ENCODE measurements around the gene ZNF79. TPM values are rescaled to one million over a fixed set of nuclear protein-coding genes. Genes with fewer than 3 reads are reported as not detected.

ZNF79 gene
- total and polyA plus RNA-seq, 5 donors from 2014 or later = 3.4 to 9.0 (median 7.6) TPM

DNA sequence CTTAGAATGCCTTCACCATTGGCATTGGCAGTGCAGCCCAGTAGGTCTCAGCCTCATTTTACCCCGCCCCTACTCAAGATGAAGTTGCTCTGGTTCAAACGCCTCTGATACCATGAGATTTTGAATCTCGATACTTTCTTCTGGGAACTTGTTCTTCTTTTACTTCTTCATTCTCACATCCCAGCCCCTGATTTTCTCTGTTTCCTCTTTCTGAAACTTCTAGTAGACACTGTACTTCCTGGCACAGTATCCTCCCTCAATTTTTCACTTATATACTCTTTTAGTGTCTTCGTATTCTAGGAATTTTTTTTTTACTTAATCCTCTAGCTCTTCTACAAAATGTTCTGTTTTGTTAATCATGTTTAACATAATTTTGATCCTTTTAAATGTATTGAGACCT is 13.1 kb upstream of the ZNF79 start:
- no peak for DNase-seq
- Mint-ChIP-seq H3K9me3 (peaks cover 0 to 1% (median 0%) of the 10 kb centered on the region in 7 donors), H3K27me3 (peaks cover 6% of the 10 kb centered on the region), H3K27ac (no peak overlapping the region), H3K4me3 (peak overlapping the region in 1 of 4 donors; percentile 37), H3K4me1 (peaks cover 0 to 5% (median 0%) of the 10 kb centered on the region in 4 donors), H3K36me3 (no peaks in the 10 kb centered on the region)
- no peak overlapping the region for H3K4me3 ChIP-seq (ENCODE audit: low read depth, low read length)
- H3K4me1 ChIP-seq (ENCODE audit: control insufficient read depth, insufficient read depth, low read length, poor library complexity, severe bottlenecking) = no peaks in the 10 kb centered on the region
- ATAC-seq (ENCODE audit: low read depth in 2 of 2) = no peak
- H3K27ac ChIP-seq (ENCODE audit: insufficient read depth, low read length, poor library complexity, severe bottlenecking) = no peak overlapping the region
- H3K9me3 ChIP-seq (ENCODE audit: control insufficient read depth in 2 of 2, low read length in 2 of 2) = no peaks in the 10 kb centered on the region
- peaks cover 2% of the 10 kb centered on the region for H3K27me3 ChIP-seq (ENCODE audit: control insufficient read depth, insufficient read depth, low read length)
- no peaks in the 10 kb centered on the region for H3K36me3 ChIP-seq (ENCODE audit: control insufficient read depth, insufficient read depth, low read length)

- H3K4me1 Mint-ChIP-seq = peaks cover 0 to 5% (median 5%) of the 10 kb centered on the region in 4 donors
- H3K4me1 ChIP-seq (ENCODE audit: control insufficient read depth, insufficient read depth, low read length, poor library complexity, severe bottlenecking) = no peaks in the 10 kb centered on the region
- DNase-seq (no peak), ATAC-seq (ENCODE audit: low read depth in 2 of 2) (no peak)
- H3K36me3 Mint-ChIP-seq = no peaks in the 10 kb centered on the region
- no peaks in the 10 kb centered on the region for H3K36me3 ChIP-seq (ENCODE audit: control insufficient read depth, insufficient read depth, low read length)
- H3K9me3 Mint-ChIP-seq = peaks cover 0 to 1% (median 0%) of the 10 kb centered on the region in 7 donors
- no peak overlapping the region for H3K27ac ChIP-seq (ENCODE audit: insufficient read depth, low read length, poor library complexity, severe bottlenecking)
- no peak overlapping the region for H3K27ac Mint-ChIP-seq
- peaks cover 6% of the 10 kb centered on the region for H3K27me3 Mint-ChIP-seq
- no peak overlapping the region for H3K4me3 Mint-ChIP-seq
- H3K4me3 ChIP-seq (ENCODE audit: low read depth, low read length) = no peak overlapping the region
- peaks cover 2% of the 10 kb centered on the region for H3K27me3 ChIP-seq (ENCODE audit: control insufficient read depth, insufficient read depth, low read length)
- H3K9me3 ChIP-seq (ENCODE audit: control insufficient read depth in 2 of 2, low read length in 2 of 2) = no peaks in the 10 kb centered on the region
Observed at GRCh38 chr9:127415141-127415540, 9.0 kb upstream of the ZNF79 start.

GRCh38 chr9:127415657-127416056 is 8.5 kb upstream of the ZNF79 start:
- Mint-ChIP-seq H3K27ac (no peak overlapping the region), H3K9me3 (peaks cover 0 to 1% (median 0%) of the 10 kb centered on the region in 7 donors), H3K4me3 (no peak overlapping the region), H3K36me3 (no peaks in the 10 kb centered on the region), H3K4me1 (peaks cover 0 to 5% (median 5%) of the 10 kb centered on the region in 4 donors), H3K27me3 (peaks cover 6% of the 10 kb centered on the region)
- no peak overlapping the region for H3K27ac ChIP-seq (ENCODE audit: insufficient read depth, low read length, poor library complexity, severe bottlenecking)
- no peaks in the 10 kb centered on the region for H3K4me1 ChIP-seq (ENCODE audit: control insufficient read depth, insufficient read depth, low read length, poor library complexity, severe bottlenecking)
- ATAC-seq (ENCODE audit: low read depth in 2 of 2) (no peak), DNase-seq (no peak)
- H3K9me3 ChIP-seq (ENCODE audit: control insufficient read depth in 2 of 2, low read length in 2 of 2) = no peaks in the 10 kb centered on the region
- H3K4me3 ChIP-seq (ENCODE audit: low read depth, low read length) = no peak overlapping the region
- peaks cover 2% of the 10 kb centered on the region for H3K27me3 ChIP-seq (ENCODE audit: control insufficient read depth, insufficient read depth, low read length)
- H3K36me3 ChIP-seq (ENCODE audit: control insufficient read depth, insufficient read depth, low read length) = no peaks in the 10 kb centered on the region

- no peak overlapping the region for H3K4me3 ChIP-seq (ENCODE audit: low read depth, low read length)
- no peak for DNase-seq
- Mint-ChIP-seq H3K27ac (no peak overlapping the region), H3K27me3 (no peaks in the 10 kb centered on the region), H3K9me3 (no peaks in the 10 kb centered on the region), H3K4me1 (peaks cover 0 to 6% (median 2%) of the 10 kb centered on the region in 4 donors), H3K4me3 (peak overlapping the region in 1 of 4 donors; percentile 47), H3K36me3 (no peaks in the 10 kb centered on the region)
- H3K9me3 ChIP-seq (ENCODE audit: control insufficient read depth in 2 of 2, low read length in 2 of 2) = no peaks in the 10 kb centered on the region
- no peaks in the 10 kb centered on the region for H3K36me3 ChIP-seq (ENCODE audit: control insufficient read depth, insufficient read depth, low read length)
- no peak for ATAC-seq (ENCODE audit: low read depth in 2 of 2)
- H3K27ac ChIP-seq (ENCODE audit: insufficient read depth, low read length, poor library complexity, severe bottlenecking) = no peak overlapping the region
- no peaks in the 10 kb centered on the region for H3K4me1 ChIP-seq (ENCODE audit: control insufficient read depth, insufficient read depth, low read length, poor library complexity, severe bottlenecking)
- peaks cover under 1% of the 10 kb centered on the region for H3K27me3 ChIP-seq (ENCODE audit: control insufficient read depth, insufficient read depth, low read length)
Observed at GRCh38 chr9:127417131-127418036, 6.8 kb upstream of the ZNF79 start.

- ATAC-seq (ENCODE audit: low read depth in 2 of 2) = peak; percentile 30 to 52
- H3K36me3 Mint-ChIP-seq = no peaks in the 10 kb centered on the region
- DNase-seq = peak in 2 of 3 donors; percentile 28 to 50
- H3K4me3 Mint-ChIP-seq = no peak overlapping the region
- no peaks in the 10 kb centered on the region for H3K36me3 ChIP-seq (ENCODE audit: control insufficient read depth, insufficient read depth, low read length)
- H3K9me3 Mint-ChIP-seq = no peaks in the 10 kb centered on the region
- H3K9me3 ChIP-seq (ENCODE audit: control insufficient read depth in 2 of 2, low read length in 2 of 2) = no peaks in the 10 kb centered on the region
- no peak overlapping the region for H3K27ac Mint-ChIP-seq
- H3K27me3 Mint-ChIP-seq = no peaks in the 10 kb centered on the region
- no peaks in the 10 kb centered on the region for H3K27me3 ChIP-seq (ENCODE audit: control insufficient read depth, insufficient read depth, low read length)
- H3K4me1 ChIP-seq (ENCODE audit: control insufficient read depth, insufficient read depth, low read length, poor library complexity, severe bottlenecking) = peaks cover 3% of the 10 kb centered on the region
- H3K4me3 ChIP-seq (ENCODE audit: low read depth, low read length) = no peak overlapping the region
- H3K27ac ChIP-seq (ENCODE audit: insufficient read depth, low read length, poor library complexity, severe bottlenecking) = no peak overlapping the region
- peaks cover 0 to 12% (median 4%) of the 10 kb centered on the region in 4 donors for H3K4me1 Mint-ChIP-seq
Observed at GRCh38 chr9:127418037-127418471, 6.1 kb upstream of the ZNF79 start.

GRCh38 chr9:127419348-127419747 is 4.8 kb upstream of the ZNF79 start:
- Mint-ChIP-seq H3K36me3 (no peaks in the 10 kb centered on the region), H3K27ac (peak overlapping the region in 1 of 3 donors; percentile 38), H3K27me3 (no peaks in the 10 kb centered on the region), H3K4me3 (peak overlapping the region in 1 of 4 donors; percentile 24), H3K4me1 (peaks cover 4 to 25% (median 11%) of the 10 kb centered on the region in 4 donors), H3K9me3 (no peaks in the 10 kb centered on the region)
- Histone ChIP-seq H3K4me3 (ENCODE audit: low read depth, low read length) (no peak overlapping the region), H3K27me3 (ENCODE audit: control insufficient read depth, insufficient read depth, low read length) (no peaks in the 10 kb centered on the region), H3K9me3 (ENCODE audit: control insufficient read depth in 2 of 2, low read length in 2 of 2) (no peaks in the 10 kb centered on the region), H3K36me3 (ENCODE audit: control insufficient read depth, insufficient read depth, low read length) (no peaks in the 10 kb centered on the region), H3K27ac (ENCODE audit: insufficient read depth, low read length, poor library complexity, severe bottlenecking) (no peak overlapping the region), H3K4me1 (ENCODE audit: control insufficient read depth, insufficient read depth, low read length, poor library complexity, severe bottlenecking) (peaks cover 11% of the 10 kb centered on the region)
- ATAC-seq (ENCODE audit: low read depth in 2 of 2) (no peak), DNase-seq (no peak)

- Histone ChIP-seq H3K4me3 (ENCODE audit: low read depth, low read length) (no peak overlapping the region), H3K36me3 (ENCODE audit: control insufficient read depth, insufficient read depth, low read length) (no peaks in the 10 kb centered on the region), H3K4me1 (ENCODE audit: control insufficient read depth, insufficient read depth, low read length, poor library complexity, severe bottlenecking) (peaks cover 23% of the 10 kb centered on the region), H3K27ac (ENCODE audit: insufficient read depth, low read length, poor library complexity, severe bottlenecking) (no peak overlapping the region), H3K27me3 (ENCODE audit: control insufficient read depth, insufficient read depth, low read length) (no peaks in the 10 kb centered on the region), H3K9me3 (ENCODE audit: control insufficient read depth in 2 of 2, low read length in 2 of 2) (no peaks in the 10 kb centered on the region)
- Mint-ChIP-seq H3K27me3 (no peaks in the 10 kb centered on the region), H3K4me3 (peak overlapping the region in 1 of 4 donors; percentile 47), H3K27ac (no peak overlapping the region), H3K9me3 (no peaks in the 10 kb centered on the region), H3K36me3 (no peaks in the 10 kb centered on the region), H3K4me1 (peaks cover 12 to 42% (median 22%) of the 10 kb centered on the region in 4 donors)
- DNase-seq (no peak), ATAC-seq (ENCODE audit: low read depth in 2 of 2) (no peak)
Observed at GRCh38 chr9:127421057-127421456, 3.1 kb upstream of the ZNF79 start.
